IPS-NIHi7 (cell line): Measurements from ENCODE around the gene LSM12.
A peak's percentile ranks its signal among the peaks of the same experiment; 100 is the strongest.
"Not testable (repeated sequence)": the region's sequence is repeated elsewhere in the genome, so short reads cannot be mapped to it uniquely, and the experiment has no call there.

Source experiments
- DNase-seq: peaks from one replicate; pipeline ENCODE4 v3.0.0; 2012; ENCODE audit warnings: mixed read lengths; ENCODE audit errors: extremely low spot score

The LSM12 gene

DNA sequence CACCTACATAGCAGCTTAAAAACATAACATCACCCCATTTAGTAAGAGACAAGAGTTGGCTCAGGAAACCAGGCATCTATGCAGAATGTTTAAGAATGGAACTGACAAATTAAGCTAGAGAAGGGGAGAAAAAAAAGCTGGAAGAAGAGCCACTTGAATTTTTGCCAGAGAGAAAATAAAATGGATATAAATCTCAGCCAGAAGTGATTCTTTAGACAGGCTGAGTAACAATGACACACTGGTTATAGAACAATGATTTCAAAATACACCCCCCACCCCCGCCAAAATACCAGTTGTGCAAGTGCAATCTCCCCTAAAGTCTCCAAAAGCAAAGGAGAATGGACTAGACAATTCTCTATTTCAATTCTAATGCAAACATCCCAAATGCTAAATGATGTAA, 22.4 kb downstream of the LSM12 start:
- no peak for DNase-seq

DNA sequence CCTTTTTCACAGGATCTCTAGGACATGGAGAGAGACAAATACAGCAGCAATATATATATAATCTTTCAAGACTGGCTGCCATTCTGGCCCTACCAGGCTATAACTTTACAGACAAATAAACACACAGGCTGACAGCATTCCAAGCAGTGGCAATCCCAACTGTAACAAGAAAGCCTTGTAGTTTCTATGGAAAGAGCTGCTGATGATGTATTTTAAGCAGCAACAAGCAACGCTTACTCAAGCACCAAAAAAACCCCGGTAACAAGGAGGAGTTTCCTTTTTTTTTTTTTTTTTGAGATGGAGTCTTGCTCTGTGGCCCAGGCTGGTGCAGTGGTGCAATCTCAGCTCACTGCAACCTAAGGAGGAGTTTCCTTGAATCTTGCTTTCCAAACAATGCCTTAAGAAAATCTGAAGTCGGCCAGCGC, 23.2 kb downstream of the LSM12 start:
- DNase-seq, result no peak

DNA sequence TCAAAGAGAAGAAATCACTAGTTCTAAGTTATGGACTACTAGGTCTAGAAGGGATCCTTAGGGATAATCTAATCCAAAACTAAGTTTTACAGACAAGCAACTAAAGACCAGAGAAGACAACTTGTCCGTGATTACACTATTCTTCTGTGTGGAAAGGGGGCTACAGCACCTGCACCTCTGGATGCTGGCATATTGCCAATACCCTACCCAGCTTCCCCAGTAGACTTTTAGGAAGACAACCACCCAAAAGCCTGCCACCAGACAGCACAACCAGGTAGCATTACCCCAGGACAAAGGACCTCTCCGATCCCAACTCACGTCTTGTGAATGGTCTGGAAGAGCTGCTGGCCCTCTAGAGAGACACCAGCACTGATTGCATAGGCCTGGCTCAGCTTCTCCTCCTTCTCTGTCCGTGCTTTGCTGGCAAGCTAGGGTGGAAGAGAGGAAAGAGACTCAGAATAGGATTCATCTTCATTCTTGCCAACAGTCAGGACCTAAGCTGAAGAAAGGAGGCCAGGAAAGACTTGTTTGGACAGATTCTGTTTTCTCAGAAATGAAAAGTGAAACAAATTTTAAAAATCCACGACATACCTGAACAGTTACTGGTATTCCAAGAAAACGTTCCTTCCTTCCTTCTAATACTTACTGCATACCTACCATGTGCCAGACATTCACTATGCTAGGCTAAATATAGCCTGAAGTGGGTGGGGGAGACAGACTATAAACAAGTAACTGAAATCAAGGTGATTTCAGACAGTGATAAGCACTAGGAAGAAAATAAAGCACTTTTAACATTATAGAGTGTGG, 26.4 kb downstream of the LSM12 start:
- DNase-seq, result no peak

GRCh38 chr17:44038604-44039011, 27.9 kb downstream of the LSM12 start:
- no peak for DNase-seq

DNA sequence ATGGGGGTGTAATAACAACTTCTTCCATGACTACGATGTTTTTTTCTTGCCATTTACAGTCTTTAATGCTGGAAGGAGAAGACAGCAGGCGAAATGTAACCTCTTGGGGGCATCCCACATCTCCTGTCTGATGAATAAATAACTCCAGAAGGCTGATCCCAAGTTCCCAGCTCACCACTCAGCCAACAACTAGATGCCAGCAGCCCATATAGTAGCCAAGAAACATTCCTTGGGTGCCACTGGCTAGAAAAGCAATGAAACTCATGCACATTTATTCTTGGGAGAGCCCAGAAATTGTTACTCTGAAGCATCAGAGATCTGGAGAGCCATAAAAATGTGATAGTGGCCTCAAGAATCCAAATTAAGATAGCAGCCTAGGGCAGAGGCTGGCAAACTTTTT, 29.0 kb downstream of the LSM12 start:
- no peak for DNase-seq

- DNase-seq, result not testable (repeated sequence)
These were observed 31.8 kb downstream of the LSM12 start for GRCh38 chr17:44034688-44035087.

GRCh38 chr17:44033861-44034408, 32.5 kb downstream of the LSM12 start:
- no peak for DNase-seq

- no peak for DNase-seq
These were observed 36.0 kb downstream of the LSM12 start for GRCh38 chr17:44030482-44030881.

GRCh38 chr17:44029736-44030135, 36.7 kb downstream of the LSM12 start:
- no peak for DNase-seq

GRCh38 chr17:44024853-44025252, 41.6 kb downstream of the LSM12 start:
- no peak for DNase-seq

DNA sequence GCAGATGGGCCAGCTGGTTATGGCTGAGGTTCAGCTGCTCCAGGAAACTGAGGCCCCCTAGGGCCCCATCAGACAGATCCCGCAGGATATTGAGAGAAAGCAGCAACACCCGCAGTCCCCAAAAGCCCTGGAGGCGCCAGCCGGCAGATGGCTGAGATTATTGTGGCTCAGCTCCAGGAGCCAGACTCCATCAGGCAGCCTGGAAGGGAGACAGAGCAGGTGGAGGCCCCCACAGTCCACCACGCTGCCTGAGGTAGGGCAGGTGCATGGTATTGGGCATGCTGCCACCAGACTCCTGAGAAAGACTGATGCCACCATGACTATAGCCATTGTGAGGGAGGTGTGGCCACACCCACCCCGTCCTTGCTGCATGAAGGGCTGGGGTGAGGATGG, 42.2 kb downstream of the LSM12 start:
- no peak for DNase-seq

GRCh38 chr17:44023545-44024270, 42.8 kb downstream of the LSM12 start:
- no peak for DNase-seq

DNA sequence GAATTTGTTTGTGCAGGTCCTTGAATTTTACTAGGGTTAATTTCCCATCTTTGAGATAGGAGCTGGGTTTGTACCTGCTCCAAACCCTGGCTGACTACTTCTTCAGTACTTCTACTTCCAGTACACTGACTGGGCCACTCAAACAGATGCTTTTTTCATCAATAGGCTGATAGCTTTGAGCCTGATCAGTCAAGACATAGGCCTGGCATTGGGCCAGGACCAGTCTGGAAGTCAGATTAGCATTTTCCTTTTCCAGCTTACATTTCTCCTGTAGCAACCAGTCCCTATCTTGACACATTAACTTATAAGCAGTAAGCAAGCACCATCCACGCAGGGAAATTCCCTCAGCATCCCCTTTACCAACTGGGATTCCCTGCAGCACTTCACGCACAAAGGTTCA, 44.2 kb downstream of the LSM12 start:
- DNase-seq, result no peak

DNA sequence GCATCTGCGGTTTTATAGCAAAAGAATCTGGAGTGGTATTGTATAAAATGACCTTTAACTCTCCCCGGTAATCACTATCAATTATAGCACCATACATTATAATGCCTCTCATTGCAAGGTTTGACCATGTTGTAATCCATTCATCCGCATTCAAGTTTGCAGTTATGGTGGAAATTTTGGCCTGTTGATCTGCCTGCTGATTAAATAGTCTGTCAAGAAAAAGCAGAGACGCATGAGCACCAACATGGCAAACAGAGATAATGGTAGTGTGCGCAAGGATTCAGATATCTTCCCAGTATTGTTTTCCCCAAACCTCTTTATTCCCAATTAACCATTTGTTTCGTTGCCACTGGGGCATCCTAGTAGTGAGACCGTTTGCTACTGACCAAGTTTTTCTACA, 45.2 kb downstream of the LSM12 start:
- DNase-seq, result not testable (repeated sequence)

DNA sequence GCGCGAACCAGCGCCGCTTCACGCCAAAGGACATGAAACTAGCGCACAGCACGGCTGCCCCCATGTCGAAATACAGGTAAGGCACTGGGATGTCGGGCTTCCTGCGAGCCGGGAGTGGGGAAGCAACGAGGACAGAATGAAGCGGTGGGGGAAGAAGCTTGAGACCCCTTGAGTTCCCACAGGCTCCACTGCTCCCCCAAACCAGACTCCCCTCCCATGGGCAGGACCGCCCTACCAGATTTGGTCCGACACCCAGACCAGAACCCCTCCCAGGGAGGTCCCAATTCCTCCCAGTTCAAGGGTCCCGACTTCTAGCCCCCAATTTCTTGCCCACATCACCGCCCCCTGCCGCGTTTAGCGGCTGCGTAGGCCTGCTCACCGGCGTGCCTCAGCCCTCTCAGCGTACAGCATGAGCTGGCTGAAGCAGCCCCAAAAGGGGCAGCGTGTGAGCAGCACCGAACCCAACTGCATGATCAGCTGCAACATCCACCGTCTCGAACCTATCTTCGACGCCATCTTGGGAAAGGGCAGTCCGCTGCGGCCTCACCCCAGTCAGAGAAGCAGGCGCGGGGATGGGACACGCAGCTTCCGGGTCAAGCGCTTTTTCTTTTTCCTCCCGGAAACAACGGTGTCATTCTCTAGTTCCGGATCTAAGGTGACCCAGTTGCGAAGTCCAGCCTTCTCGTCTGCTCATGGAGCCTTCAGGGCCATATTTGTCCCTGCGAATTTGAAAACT, 51.9 kb downstream of the LSM12 start, which contains the start of gene TMEM101:
Gene TMEM101 (minus strand): TSS at position 527 of the 736 bp plus-strand sequence. CDS start 11 bp downstream, at position 516.
- DNase-seq, result peak; percentile 98

DNA sequence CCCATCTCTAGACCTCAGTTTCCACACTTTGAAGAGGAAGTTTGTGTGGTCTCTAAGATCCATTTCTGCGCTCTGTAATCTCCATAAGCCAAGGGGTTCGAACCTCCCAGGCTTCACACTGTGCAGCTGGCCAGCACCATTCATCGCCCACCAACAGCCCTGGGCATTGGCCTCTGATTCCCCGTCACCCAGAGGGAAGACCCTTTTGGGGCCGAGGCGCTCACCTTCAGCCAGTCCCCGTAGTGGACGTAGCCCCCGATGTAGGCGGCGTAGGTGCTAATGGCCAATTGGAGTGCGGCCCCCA, 52.4 kb downstream of the LSM12 start:
- DNase-seq, result peak; percentile 60

DNA sequence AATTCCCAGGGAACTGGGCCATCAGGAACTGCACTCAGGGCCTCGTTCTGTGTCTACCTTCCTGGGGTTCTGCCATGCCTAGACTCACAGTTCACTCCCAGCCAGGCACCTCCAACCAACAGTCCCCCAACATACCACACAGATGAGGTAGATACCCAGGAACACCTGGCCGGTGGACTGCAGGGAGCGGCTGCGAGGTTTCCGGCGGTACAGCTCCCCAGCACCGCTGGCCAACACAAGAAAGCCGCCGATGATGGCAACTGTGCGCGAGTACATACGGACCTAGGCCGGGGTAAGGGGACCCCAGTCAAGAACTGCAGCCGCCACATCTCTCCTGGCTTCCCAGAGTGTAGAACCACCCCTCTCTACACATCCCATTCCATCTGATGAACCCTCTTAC, 53.6 kb downstream of the LSM12 start:
- no peak for DNase-seq

GRCh38 chr17:44012391-44012790, 54.1 kb downstream of the LSM12 start:
- DNase-seq, result no peak

DNA sequence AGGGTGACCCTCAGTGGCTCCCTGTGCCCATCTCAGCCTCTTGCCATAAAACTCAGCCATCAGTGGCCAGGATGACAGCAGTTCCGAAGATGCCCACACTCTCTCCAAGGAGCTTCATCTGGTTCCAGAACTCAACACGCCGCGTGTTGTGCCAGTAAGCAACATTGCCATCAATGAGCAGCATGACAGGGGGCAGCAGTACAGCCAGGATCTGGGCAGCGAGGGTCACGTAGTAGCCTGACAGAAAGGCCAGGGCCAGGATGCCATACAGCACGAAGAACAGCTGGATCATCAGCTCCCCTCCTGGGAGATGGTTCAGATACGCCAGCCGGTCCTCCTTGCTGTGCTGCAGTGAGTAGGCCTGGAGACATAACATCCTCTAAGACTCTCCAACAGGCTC, 54.6 kb downstream of the LSM12 start:
- DNase-seq, result no peak

- DNase-seq, result no peak
These were observed 55.4 kb downstream of the LSM12 start for GRCh38 chr17:44010966-44011647.

GRCh38 chr17:44008205-44008909, 58.1 kb downstream of the LSM12 start:
- no peak for DNase-seq
